ENCODE results near the gene MT3. TPM values are rescaled to one million over a fixed set of nuclear protein-coding genes. Genes with fewer than 3 reads are reported as not detected.

Gene MT3
- total RNA-seq = not detected

DNA sequence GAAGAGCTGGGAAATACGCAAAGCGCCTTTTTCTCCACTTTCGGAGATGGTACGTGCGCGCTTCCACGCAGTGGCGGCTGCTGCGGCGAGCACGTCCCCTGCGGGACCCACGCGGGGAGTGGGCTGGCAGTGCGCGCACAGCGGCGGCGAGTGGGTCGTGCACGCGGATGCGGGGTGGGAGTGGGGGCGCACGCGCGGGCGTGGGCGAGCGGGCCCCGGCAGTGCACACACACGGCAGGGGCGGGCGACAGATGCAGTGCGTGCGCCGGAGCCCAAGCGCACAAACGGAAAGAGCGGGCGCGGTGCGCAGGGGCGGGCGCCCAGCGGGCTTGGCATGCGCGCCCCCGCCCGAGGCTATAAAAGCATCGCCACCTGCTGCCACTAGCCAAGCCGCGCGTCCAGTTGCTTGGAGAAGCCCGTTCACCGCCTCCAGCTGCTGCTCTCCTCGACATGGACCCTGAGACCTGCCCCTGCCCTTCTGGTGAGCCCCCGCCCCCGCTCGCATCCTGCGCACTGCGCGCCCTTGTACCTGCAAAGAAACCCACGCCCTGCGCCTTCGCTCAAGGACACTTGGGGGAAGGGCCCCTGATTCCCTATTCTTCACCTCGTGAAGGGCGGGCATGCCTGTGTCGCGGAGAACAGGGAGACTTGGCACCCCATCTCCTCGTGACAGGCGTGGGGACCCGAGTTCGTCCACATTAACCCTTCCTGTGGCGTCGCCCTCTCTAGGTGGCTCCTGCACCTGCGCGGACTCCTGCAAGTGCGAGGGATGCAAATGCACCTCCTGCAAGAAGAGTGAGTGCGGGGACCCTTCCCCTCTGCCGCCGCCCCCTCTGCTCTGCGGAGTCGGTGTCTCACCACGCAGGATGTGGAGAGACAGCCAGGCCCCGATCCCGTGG is at the start of gene MT3:
MT3 (plus strand) TSS at position 388 of the 899 bp plus-strand sequence; CDS start at position 451, 63 bp downstream.
- Histone ChIP-seq H3K4me1 (peaks cover 8 to 13% (median 8%) of the 10 kb centered on the region in 3 donors), H3K9me3 (no peaks in the 10 kb centered on the region), H3K36me3 (no peaks in the 10 kb centered on the region), H3K27ac (no peak within 1 kb of the TSS), H3K4me3 (peak within 1 kb of the TSS; percentile 23 to 65 (median 38)), H3K27me3 (peaks cover 6 to 69% (median 11%) of the 10 kb centered on the region in 4 donors)
- 5% methylated on average over 20 to 35 of the region's 87 CpGs for WGBS, 2 donors
- TF ChIP-seq, protein P1, sequence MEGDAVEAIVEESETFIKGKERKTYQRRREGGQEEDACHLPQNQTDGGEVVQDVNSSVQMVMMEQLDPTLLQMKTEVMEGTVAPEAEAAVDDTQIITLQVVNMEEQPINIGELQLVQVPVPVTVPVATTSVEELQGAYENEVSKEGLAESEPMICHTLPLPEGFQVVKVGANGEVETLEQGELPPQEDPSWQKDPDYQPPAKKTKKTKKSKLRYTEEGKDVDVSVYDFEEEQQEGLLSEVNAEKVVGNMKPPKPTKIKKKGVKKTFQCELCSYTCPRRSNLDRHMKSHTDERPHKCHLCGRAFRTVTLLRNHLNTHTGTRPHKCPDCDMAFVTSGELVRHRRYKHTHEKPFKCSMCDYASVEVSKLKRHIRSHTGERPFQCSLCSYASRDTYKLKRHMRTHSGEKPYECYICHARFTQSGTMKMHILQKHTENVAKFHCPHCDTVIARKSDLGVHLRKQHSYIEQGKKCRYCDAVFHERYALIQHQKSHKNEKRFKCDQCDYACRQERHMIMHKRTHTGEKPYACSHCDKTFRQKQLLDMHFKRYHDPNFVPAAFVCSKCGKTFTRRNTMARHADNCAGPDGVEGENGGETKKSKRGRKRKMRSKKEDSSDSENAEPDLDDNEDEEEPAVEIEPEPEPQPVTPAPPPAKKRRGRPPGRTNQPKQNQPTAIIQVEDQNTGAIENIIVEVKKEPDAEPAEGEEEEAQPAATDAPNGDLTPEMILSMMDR (IDR thresholded peaks at IDR 0.05) = no peak
- no peak for TF ChIP-seq POLR2A (IDR thresholded peaks at IDR 0.05)
- DNase-seq = no peak
- intact Hi-C loops (cut with DNase I) = loop anchor here (10.0 kb wide), 1 partner anchor 115 kb away; no protein-coding TSS in a partner anchor

DNA sequence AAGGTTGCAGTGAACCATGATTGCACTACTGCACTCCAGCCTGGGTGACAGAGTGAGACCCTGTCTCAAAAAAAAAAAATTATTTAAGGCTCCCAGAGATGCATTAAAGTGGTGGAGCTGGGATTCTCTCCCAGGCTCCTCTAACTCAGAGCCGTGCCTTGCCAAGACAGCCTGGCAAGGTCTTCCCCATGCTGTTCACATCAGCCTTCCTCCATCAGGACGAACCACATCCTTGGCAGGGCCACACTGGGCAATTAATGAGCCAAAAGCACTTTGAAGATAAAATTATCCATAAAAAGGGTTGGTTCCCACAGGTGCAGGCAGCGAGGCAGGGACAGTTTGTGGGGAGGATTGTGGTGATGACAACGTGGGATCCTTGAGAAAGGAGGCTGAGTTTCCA is 49.7 kb upstream of the MT3 start:
- intact Hi-C loops (cut with DNase I) = no loop called here

DNA sequence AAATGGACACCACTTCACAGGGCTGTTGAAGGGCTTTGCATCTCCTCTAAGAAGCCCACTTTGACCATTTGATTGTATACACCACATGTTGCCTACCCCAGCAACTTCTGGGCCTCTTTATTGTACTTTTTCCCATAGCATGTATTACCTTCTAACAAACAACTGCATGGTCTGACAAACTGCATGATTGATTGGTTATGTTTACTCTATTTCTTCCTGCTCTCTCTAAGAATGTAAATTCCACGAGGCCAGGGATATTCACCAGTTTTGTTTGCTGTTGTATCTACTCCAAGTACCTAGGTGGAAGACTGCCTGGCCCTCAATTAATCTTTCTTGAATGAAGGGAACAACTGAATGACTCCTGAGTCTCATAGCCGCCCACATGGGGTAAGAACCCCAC is 47.3 kb upstream of the MT3 start:
- WGBS, 2 donors = 0 to 10% methylated on average over 2 of the region's 2 CpGs
- intact Hi-C loops (cut with DNase I) = no loop called here
- Histone ChIP-seq H3K27me3 (no peaks in the 10 kb centered on the region), H3K27ac (no peak overlapping the region), H3K36me3 (no peaks in the 10 kb centered on the region), H3K4me1 (peaks cover 0 to 12% (median 0%) of the 10 kb centered on the region in 3 donors), H3K4me3 (no peak overlapping the region), H3K9me3 (no peaks in the 10 kb centered on the region)
- DNase-seq = no peak
- TF ChIP-seq POLR2A (IDR thresholded peaks at IDR 0.05) = no peak
- TF ChIP-seq, protein P1 (IDR thresholded peaks at IDR 0.05) = no peak

More for the DNA sequence above, 49.7 kb upstream of the MT3 start:
- Histone ChIP-seq H3K36me3 (no peaks in the 10 kb centered on the region), H3K27ac (no peak overlapping the region), H3K9me3 (no peaks in the 10 kb centered on the region), H3K27me3 (peaks cover 0 to 9% (median 0%) of the 10 kb centered on the region in 4 donors), H3K4me3 (no peak overlapping the region), H3K4me1 (no peaks in the 10 kb centered on the region)
- WGBS, 2 donors = 44 to 49% methylated on average over 4 of the region's 4 CpGs
- no peak for DNase-seq
- TF ChIP-seq, protein P1 (IDR thresholded peaks at IDR 0.05) = no peak
- TF ChIP-seq POLR2A (IDR thresholded peaks at IDR 0.05) = no peak

DNA sequence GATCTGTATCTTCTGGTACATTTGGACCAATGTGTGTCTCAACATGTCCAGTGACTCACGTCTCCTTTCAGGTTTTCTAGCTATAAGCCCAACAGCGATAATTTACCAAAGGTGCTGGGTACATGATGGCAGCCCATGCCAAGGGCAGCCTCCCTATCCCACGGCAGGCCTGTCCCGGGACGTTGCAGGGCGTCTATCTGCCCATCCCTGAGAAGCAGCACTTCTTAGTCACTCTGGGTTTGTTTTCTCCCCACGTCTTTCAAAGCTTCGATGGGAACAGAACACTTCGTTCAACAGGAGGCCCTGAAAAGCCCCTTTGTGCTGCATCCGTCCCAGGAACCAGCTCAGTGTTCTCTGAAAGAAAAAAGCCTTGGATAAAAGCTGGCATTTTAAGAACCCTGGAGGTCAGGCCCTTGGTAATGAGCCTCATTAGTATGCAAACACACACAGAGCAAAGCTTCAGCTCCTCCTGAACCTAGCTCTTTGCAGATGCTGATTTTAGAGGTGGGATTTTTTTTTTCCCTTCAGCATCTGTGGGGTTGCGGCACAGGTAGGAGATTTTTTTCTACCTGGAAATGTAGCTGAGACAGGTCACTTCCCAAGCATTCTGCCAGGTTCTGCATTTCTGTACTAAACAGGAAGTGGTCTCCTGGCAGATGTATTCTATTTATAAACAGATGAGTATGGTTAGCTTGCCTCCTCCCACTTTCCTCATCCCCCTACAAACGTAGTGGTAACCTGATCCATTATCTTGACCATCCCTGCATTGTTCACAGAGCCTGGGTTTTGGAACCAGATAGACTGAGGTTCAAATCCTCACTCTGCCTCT is 42.0 kb upstream of the MT3 start:
- Histone ChIP-seq H3K27me3 (no peaks in the 10 kb centered on the region), H3K4me1 (peaks cover 9 to 61% (median 23%) of the 10 kb centered on the region in 3 donors), H3K4me3 (no peak overlapping the region), H3K9me3 (no peaks in the 10 kb centered on the region), H3K36me3 (no peaks in the 10 kb centered on the region), H3K27ac (peak overlapping the region; percentile 63 to 82 (median 76))
- intact Hi-C loops (cut with DNase I) = no loop called here
- peak in 1 of 4 donors; percentile 9 for TF ChIP-seq POLR2A (IDR thresholded peaks at IDR 0.05)
- TF ChIP-seq, protein P1 (IDR thresholded peaks at IDR 0.05) = no peak
- DNase-seq = no peak
- WGBS, 2 donors = 14 to 28% methylated on average over 11 to 12 of the region's 12 CpGs
